ENCODE data around the gene ABHD15. TPM values are rescaled to one million over a fixed set of nuclear protein-coding genes. Genes with fewer than 3 reads are reported as not detected.

Gene ABHD15
- polyA plus RNA-seq, 2 of the 4 experiments (the other 2 are of a cell fraction) = 13.5 to 15.8 TPM

DNA sequence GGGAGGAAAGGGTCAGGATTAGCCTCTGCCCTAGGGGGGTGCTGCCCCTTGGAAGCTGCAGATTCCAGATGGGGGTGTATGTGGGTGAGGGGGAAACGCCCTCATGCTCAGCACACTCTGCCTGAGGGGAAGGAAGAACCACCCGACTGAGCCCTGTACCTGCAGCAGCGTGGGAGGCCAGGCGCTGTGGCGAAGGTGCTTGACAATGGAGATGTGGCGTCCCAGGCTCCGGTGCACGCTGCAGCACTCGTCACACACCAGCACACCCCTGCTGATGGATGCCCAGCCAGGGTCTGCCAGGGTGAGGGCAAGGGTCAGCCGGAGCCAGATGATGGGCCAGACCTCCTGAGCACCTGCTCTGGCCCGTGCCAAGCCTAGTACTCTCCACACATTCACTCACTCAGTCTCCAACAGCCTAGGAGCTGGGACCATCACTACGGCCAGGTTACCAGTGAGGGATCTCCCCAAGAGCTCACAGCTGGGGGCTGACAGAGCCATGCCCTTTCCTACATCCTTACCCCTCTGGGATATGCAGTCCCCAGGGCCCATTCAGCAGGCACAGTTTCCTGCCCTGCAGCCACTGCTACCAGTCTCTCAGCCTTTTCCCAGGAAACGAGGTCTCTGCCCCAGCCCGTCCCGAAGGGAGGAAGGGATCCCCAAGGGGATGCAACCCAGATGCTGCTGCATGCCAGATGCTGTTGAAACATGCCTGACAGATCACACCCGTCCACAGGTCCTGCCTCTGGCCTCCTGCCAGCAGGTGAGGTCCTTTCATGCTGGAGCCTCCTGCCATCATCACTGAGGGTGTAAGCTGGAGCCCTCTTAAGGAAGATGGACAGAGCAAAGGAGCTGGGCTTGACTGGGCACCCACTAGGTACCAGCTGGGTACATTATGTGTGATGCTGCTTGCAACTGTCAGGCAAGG lies 16.7 kb upstream of the ABHD15 start:
- 92% methylated on average over 16 of the region's 16 CpGs for WGBS (ENCODE audit: missing lambda C conversion rate)
- ATAC-seq (no peak), DNase-seq (ENCODE audit: low read depth in 1 of 2, low spot score in 1 of 2) (no peak), FAIRE-seq (no peak)
- TF ChIP-seq, protein P1, sequence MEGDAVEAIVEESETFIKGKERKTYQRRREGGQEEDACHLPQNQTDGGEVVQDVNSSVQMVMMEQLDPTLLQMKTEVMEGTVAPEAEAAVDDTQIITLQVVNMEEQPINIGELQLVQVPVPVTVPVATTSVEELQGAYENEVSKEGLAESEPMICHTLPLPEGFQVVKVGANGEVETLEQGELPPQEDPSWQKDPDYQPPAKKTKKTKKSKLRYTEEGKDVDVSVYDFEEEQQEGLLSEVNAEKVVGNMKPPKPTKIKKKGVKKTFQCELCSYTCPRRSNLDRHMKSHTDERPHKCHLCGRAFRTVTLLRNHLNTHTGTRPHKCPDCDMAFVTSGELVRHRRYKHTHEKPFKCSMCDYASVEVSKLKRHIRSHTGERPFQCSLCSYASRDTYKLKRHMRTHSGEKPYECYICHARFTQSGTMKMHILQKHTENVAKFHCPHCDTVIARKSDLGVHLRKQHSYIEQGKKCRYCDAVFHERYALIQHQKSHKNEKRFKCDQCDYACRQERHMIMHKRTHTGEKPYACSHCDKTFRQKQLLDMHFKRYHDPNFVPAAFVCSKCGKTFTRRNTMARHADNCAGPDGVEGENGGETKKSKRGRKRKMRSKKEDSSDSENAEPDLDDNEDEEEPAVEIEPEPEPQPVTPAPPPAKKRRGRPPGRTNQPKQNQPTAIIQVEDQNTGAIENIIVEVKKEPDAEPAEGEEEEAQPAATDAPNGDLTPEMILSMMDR (IDR thresholded peaks at IDR 0.05) = no peak
- TF ChIP-seq ESRRA (IDR thresholded peaks at IDR 0.05; ENCODE audit: borderline replicate concordance, low read length) = no peak
- no peak for TF ChIP-seq KDM1A (IDR thresholded peaks at IDR 0.05; ENCODE audit: low read depth)
- no peak for TF ChIP-seq RCOR1 (IDR thresholded peaks at IDR 0.05; ENCODE audit: low read depth, low read length)
- no peak for TF ChIP-seq RAD21 (conservative IDR thresholded peaks at IDR 0.05 in 1 of 2, IDR thresholded peaks at IDR 0.05 in 1 of 2)
- no peak for TF ChIP-seq EHMT2 (IDR thresholded peaks at IDR 0.05; ENCODE audit: low read depth)
- CTCF ChIA-PET = interaction anchor here (1.0 to 24.0 kb wide), 6 partner anchors 9 to 348 kb away, joined by 4 to 474 read pairs (median 210); partner anchors contain the start of genes ABHD15, ANKRD13B, CORO6 and TP53I13
- H3K27ac ChIP-seq = no peak overlapping the region; a peak in 1 of 6 replicates
- no peaks in the 10 kb centered on the region for H3K9me3 ChIP-seq
- H3K4me1 ChIP-seq = peaks cover 48% of the 10 kb centered on the region
- POLR2A ChIA-PET = interaction anchor here (1.0 kb wide), 1 partner anchor 8 kb away, joined by 3 read pairs; no protein-coding TSS in a partner anchor
- no peak overlapping the region for H3K4me3 ChIP-seq
- H3K4me2 ChIP-seq = no peak overlapping the region

DNA sequence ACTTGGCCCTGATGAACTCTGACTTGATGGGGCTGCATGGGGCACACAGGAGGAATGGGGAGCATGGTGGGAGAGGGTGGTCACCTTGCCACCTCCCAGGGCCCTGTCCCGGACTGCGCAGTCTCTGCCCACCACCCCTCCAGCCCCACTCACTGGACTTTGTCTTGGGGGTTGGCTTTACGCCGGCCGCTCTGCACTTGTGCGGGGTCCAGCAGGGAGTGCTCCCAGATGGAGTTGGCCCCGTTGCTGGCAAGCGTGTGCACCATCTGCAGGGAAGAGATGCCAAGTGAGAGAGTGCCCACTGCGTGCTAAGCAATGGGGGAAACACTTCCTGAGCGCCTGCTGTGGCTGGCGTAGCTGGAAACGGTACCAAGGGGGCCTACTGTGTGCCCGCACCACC lies 15.9 kb upstream of the ABHD15 start:
- DNase-seq (ENCODE audit: low read depth in 1 of 2, low spot score in 1 of 2) (no peak), ATAC-seq (no peak), FAIRE-seq (no peak)
- H3K27ac ChIP-seq = no peak overlapping the region
- H3K4me1 ChIP-seq = peaks cover 42% of the 10 kb centered on the region
- 94% methylated on average over 9 of the region's 13 CpGs for WGBS (ENCODE audit: missing lambda C conversion rate)
- H3K4me3 ChIP-seq = no peak overlapping the region
- no peak overlapping the region for H3K4me2 ChIP-seq
- CTCF ChIA-PET = interaction anchor here (0.6 to 24.0 kb wide), 11 partner anchors 10 to 512 kb away, joined by 3 to 474 read pairs (median 36); partner anchors contain the start of genes ABHD15, ANKRD13B, CORO6 and TP53I13
- no peaks in the 10 kb centered on the region for H3K9me3 ChIP-seq
- TF ChIP-seq ZFP36 (IDR thresholded peaks at IDR 0.05; ENCODE audit: borderline replicate concordance, partially characterized antibody) (no peak), HOXA7 (CRISPR knock-in tag; IDR thresholded peaks at IDR 0.05) (no peak), POLR2AphosphoS2 (conservative IDR thresholded peaks at IDR 0.05; ENCODE audit: low read length) (no peak), MAFK (IDR thresholded peaks at IDR 0.05; ENCODE audit: partially characterized antibody) (no peak)
- TF ChIP-seq, protein P2, sequence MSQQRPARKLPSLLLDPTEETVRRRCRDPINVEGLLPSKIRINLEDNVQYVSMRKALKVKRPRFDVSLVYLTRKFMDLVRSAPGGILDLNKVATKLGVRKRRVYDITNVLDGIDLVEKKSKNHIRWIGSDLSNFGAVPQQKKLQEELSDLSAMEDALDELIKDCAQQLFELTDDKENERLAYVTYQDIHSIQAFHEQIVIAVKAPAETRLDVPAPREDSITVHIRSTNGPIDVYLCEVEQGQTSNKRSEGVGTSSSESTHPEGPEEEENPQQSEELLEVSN (IDR thresholded peaks at IDR 0.05; ENCODE audit: borderline replicate concordance, low read depth) = no peak
- TF ChIP-seq, protein P3, sequence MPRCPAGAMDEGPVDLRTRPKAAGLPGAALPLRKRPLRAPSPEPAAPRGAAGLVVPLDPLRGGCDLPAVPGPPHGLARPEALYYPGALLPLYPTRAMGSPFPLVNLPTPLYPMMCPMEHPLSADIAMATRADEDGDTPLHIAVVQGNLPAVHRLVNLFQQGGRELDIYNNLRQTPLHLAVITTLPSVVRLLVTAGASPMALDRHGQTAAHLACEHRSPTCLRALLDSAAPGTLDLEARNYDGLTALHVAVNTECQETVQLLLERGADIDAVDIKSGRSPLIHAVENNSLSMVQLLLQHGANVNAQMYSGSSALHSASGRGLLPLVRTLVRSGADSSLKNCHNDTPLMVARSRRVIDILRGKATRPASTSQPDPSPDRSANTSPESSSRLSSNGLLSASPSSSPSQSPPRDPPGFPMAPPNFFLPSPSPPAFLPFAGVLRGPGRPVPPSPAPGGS (IDR thresholded peaks at IDR 0.05) = no peak
- POLR2A ChIA-PET = no interaction called here

DNA sequence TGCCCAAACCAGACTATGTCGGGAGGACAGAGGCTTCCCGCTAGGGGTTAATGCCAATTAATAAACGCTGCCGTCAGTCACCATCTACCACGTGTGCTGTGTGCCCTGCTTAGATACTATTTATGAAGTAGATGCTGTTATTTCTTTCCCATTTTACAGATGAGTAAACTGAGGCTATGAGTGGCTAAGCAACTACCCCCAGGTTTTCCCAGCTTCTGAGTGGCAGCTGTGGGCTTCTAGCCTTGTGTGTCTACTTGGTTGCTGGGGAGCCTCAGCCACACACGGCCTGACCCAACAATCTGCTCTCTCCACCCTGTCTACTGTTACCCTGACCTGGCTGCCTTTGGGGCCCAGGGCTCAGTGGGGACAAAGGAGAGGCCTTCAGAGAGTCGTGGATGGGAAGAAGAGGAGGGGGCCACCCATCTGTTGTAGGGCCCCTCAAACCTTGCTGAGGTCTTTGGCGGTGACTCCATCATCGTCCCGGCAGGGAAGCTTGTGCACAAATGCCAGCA lies 15.5 kb upstream of the ABHD15 start:
- DNase-seq (ENCODE audit: low read depth in 1 of 2, low spot score in 1 of 2) (no peak), ATAC-seq (no peak), FAIRE-seq (no peak)
- WGBS (ENCODE audit: missing lambda C conversion rate) = 85% methylated on average over 10 of the region's 10 CpGs
- Histone ChIP-seq H3K9me3 (no peaks in the 10 kb centered on the region), H3K4me1 (peaks cover 38% of the 10 kb centered on the region), H3K4me2 (no peak overlapping the region), H3K27ac (peak overlapping the region in 1 of 2 experiments; percentile 72; a peak in 3 of 6 replicates), H3K4me3 (no peak overlapping the region)
- ChIA-PET POLR2A (interaction anchor here (2.6 kb wide), 1 partner anchor 9 kb away, joined by 12 read pairs; no protein-coding TSS in a partner anchor), CTCF (interaction anchor here (0.6 to 24.0 kb wide), 14 partner anchors 10 to 1030 kb away, joined by 3 to 474 read pairs (median 14); partner anchors contain the start of genes ABHD15, ANKRD13B, CORO6 and TP53I13)
- TF ChIP-seq KDM1A (IDR thresholded peaks at IDR 0.05; ENCODE audit: low read depth) (peak; percentile 59; the same call in 1 of the 2 replicates), SREBF2 (IDR thresholded peaks at IDR 0.05) (no peak)

Measured in A549 (cell line).